Transverse colon (tissue), 4 donors: ENCODE data around the gene PIMREG. TPM values are rescaled to one million over a fixed set of nuclear protein-coding genes. Genes with fewer than 3 reads are reported as not detected.

Experiments used
- DNase-seq: peaks from one replicate; pipeline ENCODE4 v3.0.0-alpha.2; 2019
- H3K27ac ChIP-seq, 4 donors: fragments of 200-600 bp; sonication (generic); 2 replicates each; pipeline ENCODE4 v1.5.1; 2016 to 2018; ENCODE audit warnings: inconsistent platforms in 4 of 4
- H3K27me3 ChIP-seq: fragments of 200-600 bp; sonication (generic); 2 replicates; pipeline ENCODE4 v1.5.1; 2017; ENCODE audit warnings: inconsistent platforms
- H3K36me3 ChIP-seq, 4 donors: fragments of 200-600 bp; sonication (generic); 2 replicates each; pipeline ENCODE4 v1.5.1; 2017 to 2019; ENCODE audit warnings: inconsistent platforms in 4 of 4
- H3K4me1 ChIP-seq, 4 donors: fragments of 200-600 bp; sonication (generic); 2 replicates each; pipeline ENCODE4 v1.5.1; 2017 to 2020; ENCODE audit warnings: inconsistent platforms in 4 of 4
- H3K4me3 ChIP-seq, 4 donors: fragments of 200-600 bp; sonication (generic); 1 replicate in 1 of 4; 2 replicates in 3 of 4; pipeline versions ENCODE4 v1.5.1 to v1.6.1; 2017 to 2019; ENCODE audit warnings: inconsistent platforms in 4 of 4
- H3K9me3 ChIP-seq, 2 donors: fragments of 200-600 bp; sonication (generic); 2 replicates each; pipeline ENCODE4 v1.5.1; 2017 to 2019; ENCODE audit warnings: inconsistent platforms in 2 of 2
- EP300 ChIP-seq: sonication (generic); formaldehyde crosslinking; IDR thresholded peaks from one replicate; pipeline ENCODE4 v1.6.1; 2017; ENCODE audit warnings: antibody characterized with exemption, low read depth
- POLR2A ChIP-seq: fragments of 450-650 bp; IDR thresholded peaks from one replicate; pipeline ENCODE4 v1.6.1; 2016; ENCODE audit warnings: antibody characterized with exemption, mild to moderate bottlenecking, moderate library complexity
- POLR2AphosphoS5 ChIP-seq, 3 donors: sonication (generic); formaldehyde crosslinking; IDR thresholded peaks; one replicate each; pipeline ENCODE4 v1.6.1; 2016; ENCODE audit warnings: antibody characterized with exemption in 3 of 3
- WGBS, 2 donors: methylation state at CpG; one replicate each; pipeline ENCODE4 v1.1.5; 2018; ENCODE audit warnings: low coverage in 1 of 2; 5-methylcytosine and 5-hydroxymethylcytosine counted together
- in situ Hi-C, 4 donors: fragments of 200-750 bp; cut with MboI; loops; one replicate each; pipeline versions ENCODE4 v1.15.0 to v1.15.1; 2017; ENCODE audit warnings: low sequenced_read_pairs in 3 of 4, low pct_ligation_motif_present in 1 of 4, low pct_unique_long_range_greater_than_20kb in 1 of 4
- intact Hi-C: fragments of 100-400 bp; cut with DNase I; formaldehyde crosslinking; loops from one replicate; pipeline ENCODE4 v1.15.1; 2023; ENCODE audit warnings: low total_unique reads
- total RNA-seq, 4 donors: library from RNA; depleted of rRNA; stranded (reverse); fragments of >200 nt; gene quantifications; one replicate each; pipeline ENCODE4 v1.1.0, GENCODE V29; 2016
- TF ChIP-seq, protein P1 (sequence below), 5 experiments: fragments of 200-600 bp in 3 of 5; fragments of 450-650 bp in 2 of 5; sonication (generic) in 3 of 5; IDR thresholded peaks; 1 replicate in 2 of 5; 2 replicates in 3 of 5; pipeline ENCODE4 v1.5.1; 2016 to 2017; ENCODE audit warnings: antibody characterized with exemption in 5 of 5, inconsistent platforms in 3 of 5, mild to moderate bottlenecking in 2 of 5, moderate library complexity in 1 of 5

The PIMREG gene
- total RNA-seq, 4 donors from 2014 or later, result 0.41 to 8.4 (median 0.79) TPM; not detected in 1

DNA sequence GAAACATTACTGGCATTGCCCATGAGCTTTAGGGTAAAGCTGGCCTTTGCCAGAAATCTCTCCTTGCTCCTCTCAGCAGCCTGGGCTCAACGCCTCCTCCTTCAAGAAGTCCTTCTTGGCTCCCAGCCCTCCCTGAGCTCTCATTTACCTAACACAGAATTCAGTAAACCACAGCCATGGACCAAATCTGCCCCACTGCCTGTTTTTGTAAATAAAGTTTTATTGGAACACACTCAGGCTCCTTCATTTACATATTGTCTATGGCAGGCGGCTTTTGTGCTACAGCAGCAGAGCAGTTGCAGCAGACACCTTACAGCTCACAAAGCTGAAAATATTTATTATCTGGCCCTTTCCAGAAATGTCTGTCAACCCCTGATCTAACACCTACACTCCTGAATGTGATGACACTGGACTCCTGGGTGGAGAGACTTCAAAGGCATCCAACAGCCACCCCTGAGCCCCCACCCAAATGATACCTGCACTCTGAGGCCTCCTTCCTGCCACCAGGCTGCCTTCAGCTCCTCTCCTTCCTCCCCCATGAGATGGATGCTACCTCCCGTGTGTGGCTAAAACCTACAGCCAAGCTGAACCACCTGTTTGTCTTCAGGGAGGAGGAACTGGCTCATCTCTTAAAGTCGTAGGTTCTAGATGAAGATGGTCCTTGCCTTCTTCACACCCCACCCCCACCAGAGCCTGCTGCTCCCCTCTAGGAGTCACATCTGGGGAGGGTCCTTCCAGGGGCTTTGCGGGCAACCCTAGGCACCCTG is 41.6 kb downstream of the PIMREG start:
- no peaks in the 10 kb centered on the region for H3K9me3 ChIP-seq
- TF ChIP-seq EP300 (no peak), POLR2A (no peak), POLR2AphosphoS5 (IDR thresholded peaks at IDR 0.05) (no peak)
- TF ChIP-seq, protein P1, sequence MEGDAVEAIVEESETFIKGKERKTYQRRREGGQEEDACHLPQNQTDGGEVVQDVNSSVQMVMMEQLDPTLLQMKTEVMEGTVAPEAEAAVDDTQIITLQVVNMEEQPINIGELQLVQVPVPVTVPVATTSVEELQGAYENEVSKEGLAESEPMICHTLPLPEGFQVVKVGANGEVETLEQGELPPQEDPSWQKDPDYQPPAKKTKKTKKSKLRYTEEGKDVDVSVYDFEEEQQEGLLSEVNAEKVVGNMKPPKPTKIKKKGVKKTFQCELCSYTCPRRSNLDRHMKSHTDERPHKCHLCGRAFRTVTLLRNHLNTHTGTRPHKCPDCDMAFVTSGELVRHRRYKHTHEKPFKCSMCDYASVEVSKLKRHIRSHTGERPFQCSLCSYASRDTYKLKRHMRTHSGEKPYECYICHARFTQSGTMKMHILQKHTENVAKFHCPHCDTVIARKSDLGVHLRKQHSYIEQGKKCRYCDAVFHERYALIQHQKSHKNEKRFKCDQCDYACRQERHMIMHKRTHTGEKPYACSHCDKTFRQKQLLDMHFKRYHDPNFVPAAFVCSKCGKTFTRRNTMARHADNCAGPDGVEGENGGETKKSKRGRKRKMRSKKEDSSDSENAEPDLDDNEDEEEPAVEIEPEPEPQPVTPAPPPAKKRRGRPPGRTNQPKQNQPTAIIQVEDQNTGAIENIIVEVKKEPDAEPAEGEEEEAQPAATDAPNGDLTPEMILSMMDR (IDR thresholded peaks at IDR 0.05), result no peak
- intact Hi-C loops (no loop called here), in situ Hi-C loops (no loop called here)
- WGBS, 2 donors, result 69 to 80% methylated on average over 1 to 5 of the region's 5 CpGs
- H3K27me3 ChIP-seq, result no peaks in the 10 kb centered on the region
- no peaks in the 10 kb centered on the region for H3K4me1 ChIP-seq
- no peaks in the 10 kb centered on the region for H3K36me3 ChIP-seq
- H3K27ac ChIP-seq, result no peak overlapping the region
- no peak overlapping the region for H3K4me3 ChIP-seq
- DNase-seq, result no peak

DNA sequence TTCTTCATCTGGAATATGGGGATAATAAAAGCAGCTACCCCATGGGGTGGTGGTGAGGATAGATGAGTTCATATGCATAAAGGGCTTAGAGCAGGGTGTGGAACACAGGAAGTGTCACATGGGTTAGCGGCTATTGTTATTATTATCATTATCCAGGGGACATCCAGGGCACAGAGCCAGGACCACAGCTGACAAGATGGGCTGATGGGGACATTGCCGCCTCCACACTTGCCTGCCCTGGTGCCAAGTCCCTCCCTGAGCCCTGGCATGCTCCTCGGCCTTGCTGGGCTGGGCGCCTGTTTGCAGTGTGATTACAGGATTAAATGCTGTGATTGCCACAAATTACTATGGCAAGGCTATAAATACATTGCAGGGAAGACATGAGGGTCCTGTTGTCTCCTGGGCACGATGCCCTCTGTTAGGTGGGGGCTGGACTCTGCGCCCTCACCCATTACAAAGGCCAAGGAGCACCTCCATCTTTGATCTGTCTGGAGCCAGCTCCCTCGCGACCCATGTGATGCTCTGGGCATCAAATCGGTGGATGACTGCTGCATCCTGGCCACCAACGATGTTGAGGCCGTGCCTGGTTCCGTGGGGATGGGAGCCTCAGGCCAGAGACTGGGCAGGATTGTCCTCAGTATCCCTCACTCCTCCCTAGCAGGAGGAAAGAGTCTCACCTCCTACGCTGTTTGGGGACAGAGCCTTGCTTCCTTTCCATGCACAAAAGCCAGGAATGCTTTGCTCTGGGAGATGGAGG is 43.2 kb downstream of the PIMREG start:
- no peak for TF ChIP-seq POLR2A
- no peak for TF ChIP-seq EP300
- no peak for TF ChIP-seq POLR2AphosphoS5 (IDR thresholded peaks at IDR 0.05)
- TF ChIP-seq, protein P1 (IDR thresholded peaks at IDR 0.05), result no peak
- Histone ChIP-seq H3K4me3 (no peak overlapping the region), H3K9me3 (no peaks in the 10 kb centered on the region), H3K36me3 (no peaks in the 10 kb centered on the region), H3K4me1 (no peaks in the 10 kb centered on the region), H3K27ac (no peak overlapping the region), H3K27me3 (no peaks in the 10 kb centered on the region)
- DNase-seq, result no peak
- in situ Hi-C loops, result no loop called here
- WGBS, 2 donors, result 62 to 70% methylated on average over 2 to 12 of the region's 13 CpGs
- intact Hi-C loops, result no loop called here

DNA sequence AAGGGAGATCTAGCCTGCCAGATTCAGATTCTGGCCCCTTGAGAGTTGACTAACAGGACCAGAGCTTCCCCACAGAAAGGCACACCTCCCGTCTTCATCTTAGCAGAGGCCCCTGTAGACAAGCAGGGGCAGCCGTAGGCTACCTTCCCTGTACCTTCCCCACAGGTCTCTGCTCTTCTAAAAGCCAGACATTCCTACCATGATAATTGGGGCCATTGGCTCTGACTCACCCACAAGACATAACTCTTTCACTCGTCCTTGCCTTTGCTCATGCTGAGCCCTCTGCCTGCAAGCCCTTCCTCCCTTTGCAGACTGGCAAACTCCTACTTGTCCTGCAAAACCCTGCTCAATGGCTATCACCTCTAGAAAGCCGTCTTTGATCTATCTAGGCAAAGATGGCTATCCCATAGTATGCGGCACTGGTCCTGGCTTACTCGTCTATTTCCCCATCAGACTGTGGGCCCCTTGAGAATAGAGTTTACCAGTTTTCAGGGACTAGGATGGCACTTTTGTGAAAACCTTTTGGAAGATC is 43.8 kb downstream of the PIMREG start:
- Histone ChIP-seq H3K4me3 (no peak overlapping the region), H3K27ac (no peak overlapping the region), H3K9me3 (no peaks in the 10 kb centered on the region), H3K36me3 (no peaks in the 10 kb centered on the region), H3K4me1 (peaks cover 0 to 2% (median under 1%) of the 10 kb centered on the region in 4 donors), H3K27me3 (no peaks in the 10 kb centered on the region)
- DNase-seq, result no peak
- intact Hi-C loops, result no loop called here
- in situ Hi-C loops, result no loop called here
- TF ChIP-seq POLR2AphosphoS5 (IDR thresholded peaks at IDR 0.05) (no peak), POLR2A (no peak), EP300 (no peak)
- TF ChIP-seq, protein P1 (IDR thresholded peaks at IDR 0.05), result no peak
- WGBS, 2 donors, result 74 to 78% methylated on average over 3 to 6 of the region's 6 CpGs

DNA sequence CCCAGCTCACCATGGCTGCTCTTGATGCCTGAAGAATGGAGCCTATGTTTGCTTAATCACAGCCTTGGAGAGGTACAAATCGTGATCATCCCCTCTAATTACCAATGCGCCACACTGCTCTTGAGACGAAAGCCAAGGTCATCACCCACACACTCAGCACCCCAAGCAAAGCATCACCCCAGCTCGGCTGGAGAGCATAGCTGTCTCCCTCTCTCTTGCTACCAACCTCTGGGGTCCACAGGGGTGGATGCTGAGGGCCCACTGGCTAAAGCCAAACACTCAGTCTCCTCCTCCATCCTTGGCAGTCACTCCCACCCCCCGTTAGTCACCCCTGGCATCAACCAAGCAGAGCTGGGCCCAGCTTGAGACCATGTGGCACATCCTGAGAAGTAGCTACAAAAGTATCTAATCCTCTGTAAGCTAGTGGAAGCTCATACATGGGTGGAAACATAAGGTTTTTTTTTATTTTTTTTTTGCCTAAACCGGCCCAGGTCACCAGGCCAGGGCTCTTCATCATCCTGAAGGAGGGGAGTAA is 44.8 kb downstream of the PIMREG start:
- 74% methylated on average over 6 of the region's 6 CpGs; no CpG with 5 or more reads in 1 of the 2 donors for WGBS, 2 donors
- peaks cover 2 to 12% (median 6%) of the 10 kb centered on the region in 4 donors for H3K4me1 ChIP-seq
- in situ Hi-C loops, result no loop called here
- no peaks in the 10 kb centered on the region for H3K36me3 ChIP-seq
- intact Hi-C loops, result no loop called here
- no peak overlapping the region for H3K27ac ChIP-seq
- H3K9me3 ChIP-seq, result no peaks in the 10 kb centered on the region
- no peaks in the 10 kb centered on the region for H3K27me3 ChIP-seq
- no peak overlapping the region for H3K4me3 ChIP-seq
- no peak for TF ChIP-seq POLR2AphosphoS5 (IDR thresholded peaks at IDR 0.05)
- DNase-seq, result no peak
